ENCODE measurements around the gene NUDT4.
"Not testable (repeated sequence)": the region's sequence is repeated elsewhere in the genome, so short reads cannot be mapped to it uniquely, and the experiment has no call there.

Gene NUDT4

GRCh38 chr12:93368766-93369165 is 9.0 kb upstream of the NUDT4 start:
- DNase-seq (ENCODE audit: low spot score) = no peak

- no peak for DNase-seq (ENCODE audit: low spot score)
Observed at GRCh38 chr12:93369505-93369904, 8.2 kb upstream of the NUDT4 start.

GRCh38 chr12:93370947-93371346 is 6.8 kb upstream of the NUDT4 start:
- no peak for DNase-seq (ENCODE audit: low spot score)

GRCh38 chr12:93373961-93374656 is 3.6 kb upstream of the NUDT4 start:
- DNase-seq (ENCODE audit: low spot score) = no peak

- DNase-seq (ENCODE audit: low spot score) = no peak
Observed at GRCh38 chr12:93375906-93376305, 1.8 kb upstream of the NUDT4 start.

GRCh38 chr12:93376436-93377251 is 1.1 kb upstream of the NUDT4 start:
- no peak for DNase-seq (ENCODE audit: low spot score)

GRCh38 chr12:93378196-93378997 is 672 bp downstream of the NUDT4 start:
- DNase-seq (ENCODE audit: low spot score) = peak; percentile 43

- DNase-seq (ENCODE audit: low spot score) = no peak
Observed at GRCh38 chr12:93378998-93379325, 1.2 kb downstream of the NUDT4 start.

GRCh38 chr12:93379326-93379980 is 1.7 kb downstream of the NUDT4 start:
- no peak for DNase-seq (ENCODE audit: low spot score)

- DNase-seq (ENCODE audit: low spot score) = no peak
Observed at GRCh38 chr12:93379981-93380361, 2.2 kb downstream of the NUDT4 start.

- DNase-seq (ENCODE audit: low spot score) = no peak
Observed at GRCh38 chr12:93380480-93381121, 2.9 kb downstream of the NUDT4 start.

- no peak for DNase-seq (ENCODE audit: low spot score)
Observed at GRCh38 chr12:93381161-93381975, 3.6 kb downstream of the NUDT4 start.

- DNase-seq (ENCODE audit: low spot score) = not testable (repeated sequence)
Observed at GRCh38 chr12:93381976-93382437, 4.3 kb downstream of the NUDT4 start.

GRCh38 chr12:93387780-93388179 is 10.1 kb downstream of the NUDT4 start:
- DNase-seq (ENCODE audit: low spot score) = no peak

GRCh38 chr12:93390031-93390430 is 12.3 kb downstream of the NUDT4 start:
- no peak for DNase-seq (ENCODE audit: low spot score)

GRCh38 chr12:93390549-93391297 is 13.0 kb downstream of the NUDT4 start:
- no peak for DNase-seq (ENCODE audit: low spot score)

- no peak for DNase-seq (ENCODE audit: low spot score)
Observed at GRCh38 chr12:93393425-93393824, 15.7 kb downstream of the NUDT4 start.

GRCh38 chr12:93397412-93397811 is 19.7 kb downstream of the NUDT4 start:
- DNase-seq (ENCODE audit: low spot score) = no peak

- DNase-seq (ENCODE audit: low spot score) = not testable (repeated sequence)
Observed at GRCh38 chr12:93399183-93399863, 21.6 kb downstream of the NUDT4 start.

All from iPS-NIHi11 (cell line).